Stimulated activated CD8-positive, alpha-beta memory T cell treated with anti-CD3 and anti-CD28 coated beads, Interleukin-2, amount 100 ng/mL, for 1 hour (primary cell): ENCODE measurements around the gene KIF13A.
"Not testable (repeated sequence)": the region's sequence is repeated elsewhere in the genome, so short reads cannot be mapped to it uniquely, and the experiment has no call there.

Experiments
- DNase-seq, 2 donors: peaks; one replicate each; pipeline ENCODE4 v3.0.0-alpha.2; 2020; ENCODE audit warnings: low read depth in 2 of 2

The KIF13A gene

DNA sequence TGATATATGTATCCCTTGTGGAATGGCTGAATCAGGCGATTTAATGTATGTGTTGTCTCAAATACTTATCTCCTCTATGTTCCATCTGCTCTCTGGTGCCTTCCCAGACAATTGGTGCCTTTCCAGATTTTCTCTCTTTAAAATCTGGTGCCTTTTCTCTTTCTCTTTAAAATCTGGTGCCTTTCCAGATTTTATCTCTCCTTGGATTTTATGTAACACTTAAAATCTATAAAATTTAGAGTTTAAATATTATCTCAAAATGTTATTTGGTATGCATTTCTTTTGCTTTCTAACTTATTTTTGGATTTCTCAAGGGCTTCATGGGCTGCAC lies 116.3 kb downstream of the KIF13A start:
- DNase-seq, result no peak

DNA sequence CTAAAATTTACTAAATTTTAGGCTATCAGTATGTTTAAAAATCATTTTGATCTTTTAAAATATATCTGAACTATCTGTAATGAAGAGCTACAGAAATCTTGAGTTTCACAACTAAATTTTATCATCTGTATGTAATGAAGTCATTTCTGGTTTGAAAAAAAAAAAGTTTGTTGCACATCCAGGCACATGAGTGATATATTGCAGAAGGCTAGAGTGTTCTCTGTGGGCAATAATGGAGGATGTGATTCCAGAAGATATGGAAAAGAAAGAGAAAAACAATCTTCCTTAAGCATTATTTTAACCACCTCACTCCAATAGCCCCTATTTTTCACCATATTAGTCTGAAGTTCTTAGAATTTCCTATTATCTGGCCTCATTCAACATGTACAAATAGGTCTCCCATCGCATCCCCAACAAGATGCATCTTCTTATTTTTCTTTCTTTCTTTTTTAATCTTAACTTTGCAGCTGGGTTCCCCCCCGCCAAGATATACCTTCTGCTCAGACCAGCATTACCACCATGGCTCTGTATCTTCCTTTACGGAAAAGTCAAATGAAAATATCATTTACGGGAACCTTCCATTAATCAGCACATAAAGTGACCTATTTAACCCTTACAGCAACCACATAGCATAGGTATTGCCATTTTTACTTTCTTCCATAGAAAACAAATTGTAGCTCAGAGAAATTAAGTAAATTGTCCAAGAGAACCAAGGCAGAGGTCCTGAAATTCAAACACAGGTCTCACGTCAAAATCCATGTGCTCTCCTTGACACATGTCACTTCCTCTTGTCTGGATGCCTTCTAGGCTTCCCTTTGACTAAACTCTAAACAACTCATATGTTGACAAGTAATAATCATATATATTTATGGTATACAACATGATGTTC lies 116.9 kb downstream of the KIF13A start:
- DNase-seq, result no peak

DNA sequence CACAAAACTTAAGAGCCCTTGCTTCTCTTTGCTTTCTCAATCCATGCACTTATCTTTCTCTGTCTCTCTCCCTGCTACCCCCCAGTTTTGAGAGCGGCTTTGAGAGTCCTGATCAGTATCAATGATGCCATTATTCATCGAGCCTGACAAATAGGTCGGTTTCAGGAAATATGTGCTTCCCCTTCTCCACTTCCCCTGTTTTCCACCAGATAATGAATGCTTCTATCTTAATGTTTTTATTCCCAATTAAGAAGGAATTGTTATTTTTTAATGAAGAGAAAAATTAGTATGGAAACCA lies 117.7 kb downstream of the KIF13A start:
- no peak for DNase-seq

DNA sequence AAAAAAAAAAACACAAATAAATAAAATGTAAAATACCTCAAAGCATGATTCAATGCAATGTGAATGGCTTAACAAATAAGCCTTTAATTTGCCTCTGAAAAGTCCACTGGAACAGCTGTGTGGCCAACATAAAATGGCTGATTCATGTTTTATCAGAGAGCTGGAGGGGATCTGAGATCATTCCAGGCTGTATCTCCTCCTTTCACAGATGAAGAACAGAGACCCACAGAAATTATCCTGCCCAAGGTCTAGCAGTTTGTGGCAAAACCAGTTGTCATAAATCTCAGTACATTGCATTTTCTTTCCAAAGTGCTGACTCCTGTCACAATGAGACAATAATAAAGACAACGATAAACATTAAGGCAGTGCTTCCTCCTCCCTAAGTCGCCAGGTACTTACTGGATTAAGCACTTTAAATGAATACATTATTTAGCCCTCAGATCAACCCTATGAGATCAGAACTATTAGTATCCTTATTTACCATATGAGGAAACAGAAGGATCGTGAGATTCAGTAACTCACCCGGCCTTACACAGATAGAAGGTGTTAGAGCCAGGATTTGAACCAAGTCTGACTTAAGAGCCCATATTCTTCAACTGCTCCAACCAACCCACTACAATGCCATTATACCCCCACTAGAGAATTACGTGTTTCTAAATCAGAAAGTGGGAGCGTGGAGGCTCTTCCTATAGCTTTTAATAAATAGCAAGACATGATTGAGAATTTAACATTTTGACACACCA lies 118.3 kb downstream of the KIF13A start:
- DNase-seq, result no peak

DNA sequence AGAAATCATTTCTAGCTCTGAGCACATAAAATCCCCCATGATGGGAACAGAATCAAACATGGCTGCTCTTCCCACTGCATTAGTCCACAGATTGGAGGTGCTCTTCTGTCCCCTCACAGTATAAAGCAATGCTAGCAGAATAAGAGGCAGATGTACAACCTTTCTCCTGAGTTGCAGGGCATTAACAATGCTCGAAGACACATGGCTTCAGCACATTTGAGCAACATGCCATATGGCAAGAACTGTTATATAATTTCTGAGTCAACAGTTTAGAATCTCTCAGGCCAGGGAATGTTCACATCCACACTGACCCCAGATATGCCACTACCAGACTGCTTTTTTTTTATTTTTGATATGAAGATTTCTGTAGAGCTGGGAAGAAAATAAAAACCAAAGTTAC lies 119.6 kb downstream of the KIF13A start:
- no peak for DNase-seq

DNA sequence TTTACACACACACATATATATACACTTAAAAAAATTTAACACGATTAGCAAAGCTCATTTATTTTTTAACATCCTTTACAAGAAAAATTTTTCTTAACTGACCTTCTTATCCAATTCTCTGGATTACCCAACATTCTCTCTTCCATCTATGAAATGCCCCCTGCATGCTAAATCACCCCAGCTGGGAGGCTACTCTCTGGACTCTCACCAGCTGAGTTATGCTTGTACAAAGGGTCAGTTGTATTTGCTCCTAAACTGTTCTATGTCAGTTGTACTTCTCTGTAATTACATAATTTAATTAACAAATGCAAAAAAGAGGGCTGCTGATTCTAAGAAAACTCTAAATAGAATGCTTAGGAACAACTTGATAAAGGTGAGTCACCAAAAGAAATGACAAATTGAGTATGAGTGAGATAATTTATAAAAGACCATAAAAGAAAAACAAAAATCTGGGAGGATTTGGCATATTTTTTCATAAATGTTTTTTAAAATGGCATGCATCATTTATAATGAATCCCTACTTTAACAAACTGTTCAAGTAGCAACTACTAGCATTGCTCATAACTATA lies 120.5 kb downstream of the KIF13A start:
- no peak for DNase-seq

DNA sequence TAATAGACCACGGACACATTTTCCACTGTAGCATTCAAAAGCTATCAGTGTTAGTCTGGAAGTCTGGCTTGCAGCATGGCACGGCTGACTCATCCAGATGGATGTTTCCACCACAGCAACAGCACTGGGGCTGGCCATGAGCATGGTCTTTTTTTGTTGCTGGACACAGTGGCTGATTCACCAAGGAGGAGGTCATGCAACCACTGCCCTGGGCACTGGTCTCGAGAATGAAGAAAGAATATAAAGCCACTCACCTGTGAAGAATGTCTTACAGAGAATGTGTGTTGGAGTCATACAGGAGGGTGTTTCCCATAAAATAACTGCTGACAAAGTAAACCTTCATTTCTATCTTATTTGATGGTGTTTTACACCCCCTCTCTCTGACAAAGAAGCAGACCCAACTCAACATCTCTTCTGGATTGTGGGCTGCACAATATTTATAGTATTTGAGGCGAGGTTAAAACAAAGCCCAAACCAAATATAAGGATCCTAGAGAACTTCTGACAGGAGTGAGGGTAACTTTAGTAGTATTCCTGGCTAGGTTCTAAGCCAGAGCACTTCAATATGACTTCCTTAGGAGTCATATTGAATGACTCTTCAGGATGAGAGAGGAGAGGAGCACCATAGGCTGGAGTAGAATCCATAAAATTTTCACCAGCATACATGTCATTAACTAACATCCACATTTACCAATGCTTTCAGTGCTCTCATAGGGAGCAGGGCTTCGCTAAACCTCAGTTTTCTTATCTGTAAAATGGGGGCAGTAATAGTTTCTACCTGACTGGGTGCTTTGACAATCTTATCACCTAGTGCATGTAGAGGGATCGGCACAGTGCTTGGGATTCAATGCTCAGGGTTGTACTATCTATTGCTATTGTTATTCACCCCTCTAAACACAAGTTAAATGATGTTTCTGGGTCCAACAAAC lies 121.4 kb downstream of the KIF13A start:
- DNase-seq, result no peak

DNA sequence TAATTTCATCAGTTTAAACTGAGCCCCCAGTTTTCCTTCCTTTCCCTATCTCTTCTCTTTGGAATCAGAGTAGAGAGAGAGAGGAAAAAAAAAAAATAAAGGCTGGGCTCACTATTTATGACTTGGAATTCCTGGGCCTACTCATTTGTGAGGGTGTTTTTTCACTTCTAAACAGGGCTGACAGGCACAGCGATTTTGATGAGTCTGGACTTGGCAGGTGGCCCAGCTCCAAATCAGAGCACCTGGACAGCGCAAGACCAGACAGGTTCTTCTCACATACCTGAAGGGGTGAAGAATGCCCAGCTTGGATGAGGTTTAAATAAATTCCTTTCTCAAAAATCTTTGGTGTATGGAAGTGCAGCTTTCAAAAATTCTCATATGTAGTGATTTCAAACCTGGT lies 122.2 kb downstream of the KIF13A start:
- DNase-seq, result no peak

DNA sequence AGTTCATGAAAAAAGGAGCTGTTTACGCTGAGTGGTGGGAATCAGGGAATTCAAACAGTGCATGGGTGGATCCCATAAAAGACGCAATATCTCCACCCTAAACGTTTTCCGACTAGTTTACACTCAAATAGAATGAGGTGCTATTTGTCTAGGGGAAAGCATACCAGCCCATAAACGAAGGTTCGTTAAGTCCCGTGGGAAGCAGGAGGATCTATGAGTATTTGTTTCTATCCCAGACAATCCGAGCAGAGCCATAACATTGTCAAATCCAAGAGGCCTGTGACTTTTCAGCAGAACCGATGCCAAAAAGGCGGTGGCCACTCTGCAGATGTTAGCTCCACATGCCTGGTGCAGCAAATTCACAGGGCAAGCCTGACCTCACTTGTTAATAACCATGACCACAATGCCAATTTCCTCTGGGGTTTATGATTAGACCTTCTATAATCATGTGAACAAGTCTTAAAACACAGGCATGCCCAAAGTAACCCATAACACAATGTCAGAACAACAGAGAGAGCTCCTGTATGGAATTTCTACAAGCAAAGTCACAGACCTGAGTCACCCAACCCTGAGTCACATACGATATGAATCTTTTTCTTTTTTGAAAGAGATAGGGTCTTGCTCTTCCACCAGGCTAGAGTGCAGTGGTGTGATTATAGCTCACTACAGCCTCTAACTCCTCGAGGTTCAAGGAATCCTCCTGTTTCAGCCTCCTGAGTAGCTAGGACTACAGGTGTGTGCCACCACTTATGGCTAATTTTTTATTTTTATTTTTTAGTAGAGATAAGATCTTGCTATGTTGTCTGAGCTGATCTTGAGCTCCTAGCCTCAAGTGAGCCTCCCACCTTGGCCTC lies 123.3 kb downstream of the KIF13A start:
- DNase-seq, result no peak

DNA sequence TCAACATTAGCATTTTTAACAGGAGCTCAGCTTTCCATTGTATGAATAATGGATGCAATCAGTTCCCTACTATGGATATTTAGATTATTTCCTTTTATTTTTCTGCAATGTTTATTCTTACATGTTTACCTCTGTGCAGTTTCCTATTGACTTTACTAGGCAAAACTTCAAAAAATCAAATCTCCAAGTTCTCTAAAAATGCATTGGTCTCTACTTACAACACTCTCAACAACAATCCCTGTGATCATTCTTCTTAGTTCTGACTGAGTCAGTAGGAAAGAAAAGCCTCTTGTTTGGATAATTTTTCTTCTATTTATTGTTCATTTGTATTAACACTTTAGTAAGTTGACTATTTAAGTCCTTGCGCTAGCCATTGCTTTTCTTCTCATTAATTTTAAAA lies 126.1 kb downstream of the KIF13A start:
- no peak for DNase-seq

DNA sequence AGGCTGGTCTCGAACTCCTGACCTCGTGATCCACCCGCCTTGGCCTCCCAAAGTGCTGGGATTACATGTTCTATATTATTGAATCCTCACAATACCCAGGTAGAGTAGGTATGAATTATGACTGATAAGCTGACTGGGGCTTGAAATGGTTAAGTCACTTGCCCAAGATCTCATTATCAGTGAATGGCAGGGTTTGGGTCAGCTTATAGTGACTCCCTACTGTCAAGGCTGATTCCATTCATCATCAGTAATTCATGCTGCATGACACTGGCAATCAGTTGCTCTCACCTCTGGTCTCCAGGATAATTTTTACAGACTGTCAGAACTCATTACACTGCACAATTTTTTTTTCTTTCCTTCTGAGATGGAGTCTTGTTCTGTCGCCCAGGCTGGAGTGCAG lies 127.6 kb downstream of the KIF13A start:
- DNase-seq, result no peak

DNA sequence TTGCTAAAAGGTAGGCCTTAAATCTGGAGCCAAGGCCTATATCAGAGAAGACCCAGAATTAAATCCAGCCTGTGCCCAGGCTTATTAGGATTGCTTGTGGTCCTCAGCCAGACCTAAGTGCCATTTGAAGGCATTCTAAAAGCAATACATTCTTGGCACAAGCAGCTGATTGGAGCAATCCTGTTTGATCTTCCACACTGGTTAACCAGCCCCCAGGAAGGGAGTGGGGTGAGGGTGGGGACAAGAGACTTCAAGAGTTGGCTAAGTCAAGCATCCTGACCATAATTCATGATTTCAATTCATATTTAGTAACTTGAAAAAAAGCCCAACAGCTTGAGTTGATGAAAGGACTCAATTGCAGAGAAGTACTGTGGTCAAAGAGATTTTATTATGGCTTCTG lies 128.9 kb downstream of the KIF13A start:
- no peak for DNase-seq

DNA sequence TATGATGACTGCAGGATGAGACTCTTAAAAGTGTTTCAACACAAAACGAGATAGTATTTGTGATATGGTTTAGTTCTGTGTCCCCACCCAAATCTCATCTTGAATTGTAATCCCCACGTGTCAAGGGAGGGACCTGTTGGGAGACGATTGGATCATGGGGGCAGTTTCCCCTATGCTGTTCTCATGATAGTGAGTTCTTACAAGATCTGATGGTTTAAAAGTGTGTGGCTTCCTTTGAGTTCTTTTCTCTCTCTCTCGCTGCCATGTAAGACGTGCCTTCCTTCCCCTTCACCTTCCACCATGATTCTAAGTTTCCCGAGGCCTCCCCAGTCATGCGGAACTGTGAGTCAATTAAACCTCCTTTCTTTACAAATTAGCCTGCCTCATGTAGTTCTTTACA lies 130.2 kb downstream of the KIF13A start:
- not testable (repeated sequence) for DNase-seq

DNA sequence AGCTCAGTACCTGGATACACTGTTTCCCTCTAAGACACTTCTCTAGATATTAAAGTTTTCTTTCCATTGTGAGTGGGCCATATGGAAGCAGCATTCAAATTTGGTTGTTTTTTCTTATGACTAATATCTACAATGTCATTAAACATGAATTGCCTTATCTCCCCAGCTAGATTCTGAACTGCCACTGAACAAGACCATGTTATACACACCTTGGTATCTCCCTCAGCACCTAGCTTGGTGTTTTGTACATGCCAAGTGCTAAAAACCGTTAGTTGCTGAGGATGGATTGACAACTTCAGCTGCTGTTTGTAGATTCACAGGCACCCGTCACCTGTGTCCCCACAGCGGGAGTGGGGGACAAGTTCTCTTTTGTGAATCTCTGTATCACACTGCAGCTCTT lies 131.1 kb downstream of the KIF13A start:
- no peak for DNase-seq

DNA sequence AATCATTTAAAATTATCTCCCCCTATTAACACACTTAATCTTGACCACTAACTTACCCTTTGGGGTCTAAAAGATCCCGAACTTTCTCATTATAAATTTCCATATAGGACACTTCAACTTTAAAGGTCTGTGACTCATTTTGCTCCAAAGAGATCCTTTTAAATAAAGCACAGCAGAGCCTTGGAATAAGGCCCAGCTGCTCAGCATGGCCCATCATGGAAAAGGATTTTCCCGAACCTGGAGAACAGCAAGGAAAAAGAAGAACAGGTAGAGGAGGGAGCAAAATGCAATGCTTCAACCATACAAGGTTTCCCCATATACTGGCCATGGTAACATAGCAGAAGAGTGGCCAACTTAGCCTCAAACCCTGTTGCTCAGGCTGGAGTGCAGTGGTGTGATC lies 132.1 kb downstream of the KIF13A start:
- DNase-seq, result no peak

DNA sequence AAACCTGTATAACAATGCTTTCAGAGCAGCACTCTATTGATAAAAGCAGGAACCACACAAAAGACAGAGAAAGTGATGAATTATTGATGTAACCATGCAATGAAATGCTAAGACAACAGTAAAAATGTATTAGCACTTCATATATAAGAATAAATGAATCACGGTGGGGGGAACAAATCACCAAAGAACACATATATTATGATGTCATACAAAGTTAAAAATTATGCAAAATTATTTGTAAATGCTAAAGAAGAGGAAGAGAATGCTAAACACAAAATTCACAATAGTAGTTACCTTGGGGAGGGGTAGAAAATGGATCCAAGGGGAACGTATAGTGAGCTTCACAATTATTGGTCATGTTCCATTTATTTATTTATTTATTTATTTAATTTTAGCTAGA lies 133.9 kb downstream of the KIF13A start:
- no peak for DNase-seq

DNA sequence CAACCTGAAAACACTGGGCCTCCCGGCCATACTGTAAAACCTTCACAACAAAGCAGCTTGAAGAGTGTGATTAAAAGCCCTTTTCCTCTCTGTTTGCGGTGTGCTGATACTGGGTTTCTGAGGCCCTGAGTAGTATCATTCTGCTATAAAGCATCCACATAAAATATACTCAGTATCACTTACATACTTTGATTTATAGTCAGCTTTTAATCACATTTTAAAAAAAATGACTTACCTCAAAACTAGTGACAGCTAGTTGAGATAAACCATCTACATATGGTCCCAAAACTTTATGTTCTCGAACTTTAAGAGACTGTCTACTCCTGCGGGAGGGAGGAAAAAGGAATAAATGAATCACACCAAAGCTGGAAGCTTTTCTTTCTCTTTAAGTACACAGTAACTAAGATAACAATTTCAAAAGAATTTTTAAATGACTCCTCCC lies 135.7 kb downstream of the KIF13A start:
- no peak for DNase-seq

DNA sequence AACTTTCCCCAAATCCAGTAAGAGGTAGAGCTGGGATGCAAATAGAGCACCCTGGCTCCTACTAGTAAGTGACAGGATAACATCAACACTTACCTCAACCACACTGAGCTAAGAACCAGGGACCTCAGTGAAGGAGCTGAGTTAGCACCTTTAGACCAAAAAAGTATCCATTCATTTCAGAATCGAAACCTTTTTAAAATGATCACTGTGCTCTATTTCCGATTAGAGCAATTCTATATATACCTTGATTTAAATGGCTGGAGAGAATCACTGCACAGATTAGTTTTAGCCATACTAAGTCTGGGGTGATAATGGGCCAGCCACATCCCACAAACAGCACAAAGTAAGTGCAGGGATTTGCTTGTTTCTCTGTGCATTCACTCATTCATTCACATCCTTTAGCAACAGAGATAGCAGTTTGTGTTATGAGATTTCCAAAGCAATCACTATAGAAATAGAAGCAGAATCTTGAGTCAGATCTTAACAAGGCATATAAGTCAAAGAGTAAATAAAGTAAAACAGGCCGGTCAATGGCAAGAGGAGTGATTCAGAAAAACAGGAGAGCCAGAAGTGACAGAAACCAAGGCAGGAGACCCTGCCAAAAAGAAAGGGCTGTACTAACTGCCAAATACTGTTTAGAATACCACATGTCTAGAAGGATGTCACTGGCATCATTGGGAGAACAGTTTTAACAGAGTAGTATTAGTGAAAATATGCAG lies 136.3 kb downstream of the KIF13A start:
- DNase-seq, result no peak

DNA sequence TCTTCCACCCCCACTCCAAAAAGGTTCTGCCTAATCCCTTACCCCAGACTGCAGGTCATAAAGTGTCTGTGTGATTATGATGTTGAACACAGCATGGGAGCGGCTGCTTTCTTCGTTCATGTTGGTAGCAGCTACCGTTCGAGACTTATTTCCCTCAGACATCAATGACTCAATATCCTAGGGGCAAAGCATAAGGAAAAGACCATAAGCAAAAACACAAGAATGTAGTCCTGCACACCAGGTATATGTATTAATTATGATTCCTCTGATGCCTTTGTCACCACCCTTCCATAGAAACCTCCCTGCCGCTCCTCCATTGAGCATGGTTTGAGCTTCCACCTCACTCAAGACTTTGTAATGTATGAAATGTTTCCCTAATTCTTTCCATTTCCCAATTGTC lies 137.2 kb downstream of the KIF13A start:
- no peak for DNase-seq

DNA sequence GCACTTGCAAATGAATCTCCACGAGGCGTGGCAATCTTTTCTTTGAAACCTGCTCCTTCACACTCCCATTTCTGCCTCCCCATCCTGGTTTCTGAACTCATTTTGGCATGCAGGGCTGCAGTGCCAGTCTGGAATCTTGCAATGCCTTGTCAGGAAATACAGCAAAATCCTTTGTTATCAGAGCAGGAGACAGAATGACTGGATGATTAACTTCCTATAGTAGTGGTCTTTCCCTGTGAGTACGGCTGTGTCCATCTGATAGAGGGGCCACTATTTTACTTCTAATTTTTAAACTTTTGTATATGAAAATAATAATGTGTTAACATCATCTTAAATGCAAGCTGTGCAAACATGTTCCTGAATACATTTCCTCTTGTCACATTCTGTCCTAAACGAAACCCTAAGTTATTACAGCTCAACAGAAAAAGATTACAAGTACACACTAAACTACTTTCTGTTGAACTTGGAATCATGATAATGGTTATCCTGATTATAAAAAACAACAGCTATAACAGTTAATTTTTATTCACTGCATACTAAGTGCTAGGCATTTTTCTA lies 140.2 kb downstream of the KIF13A start:
- DNase-seq, result no peak
